Smooth muscle cell of trachea (primary cell): Measurements from ENCODE around the gene FAM181B. TPM values are rescaled to one million over a fixed set of nuclear protein-coding genes. Genes with fewer than 3 reads are reported as not detected.

ENCODE experiments used
- total RNA-seq: library from RNA; depleted of rRNA; stranded (reverse); fragments of >200 nt; gene quantifications from 2 replicates; pipeline ENCODE4 v1.2.1, GENCODE V29; 2014

FAM181B gene, protein sequence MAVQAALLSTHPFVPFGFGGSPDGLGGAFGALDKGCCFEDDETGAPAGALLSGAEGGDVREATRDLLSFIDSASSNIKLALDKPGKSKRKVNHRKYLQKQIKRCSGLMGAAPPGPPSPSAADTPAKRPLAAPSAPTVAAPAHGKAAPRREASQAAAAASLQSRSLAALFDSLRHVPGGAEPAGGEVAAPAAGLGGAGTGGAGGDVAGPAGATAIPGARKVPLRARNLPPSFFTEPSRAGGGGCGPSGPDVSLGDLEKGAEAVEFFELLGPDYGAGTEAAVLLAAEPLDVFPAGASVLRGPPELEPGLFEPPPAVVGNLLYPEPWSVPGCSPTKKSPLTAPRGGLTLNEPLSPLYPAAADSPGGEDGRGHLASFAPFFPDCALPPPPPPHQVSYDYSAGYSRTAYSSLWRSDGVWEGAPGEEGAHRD
- under 0.01 TPM in 1 of 2 replicates, not detected in the other for total RNA-seq

GRCh38 chr11:82733444-82734119 is at the start of gene FAM181B:
TSS of gene FAM181B (minus strand) at chr11:82733864. CDS start at chr11:82733729, 135 bp downstream.

Other genes with a start within 250 kb of the FAM181B start
- 46.3 and 61.7 TPM in 2 replicates for gene PRCP, start 166.6 kb upstream of the FAM181B start, total RNA-seq
- gene DDIAS, start 167.9 kb upstream of the FAM181B start, total RNA-seq: 0.66 and 5.5 TPM in 2 replicates